Measurements from ENCODE around the gene GNA12.

- no peak for TF ChIP-seq EZH2 (IDR thresholded peaks at IDR 0.05; ENCODE audit: insufficient read depth, poor library complexity, severe bottlenecking)
- TF ChIP-seq EZH2phosphoT487 (IDR thresholded peaks at IDR 0.05; ENCODE audit: insufficient read depth, low read depth) = no peak
These were observed 11.3 kb upstream of the GNA12 start for GRCh38 chr7:2855386-2855785.

Data from GM23248 (cell line).